Activated CD4-positive, alpha-beta T cell treated with anti-CD3 and anti-CD28 coated beads, Interleukin-2, amount 10 ng/mL, durations not matched to agents 7 days and 5 days (primary cell): ENCODE results near the gene MCTP2. TPM values are rescaled to one million over a fixed set of nuclear protein-coding genes. Genes with fewer than 3 reads are reported as not detected.

Experiments
- CTCF ChIA-PET: fragments of 350-600 bp; sonication (Branson Sonifier 250); formaldehyde crosslinking; loops from one replicate; lab custom pipeline; 2021; ENCODE audit warnings: antibody characterized with exemption; lab: Charles Lee
- POLR2A ChIA-PET: fragments of 350-600 bp; sonication (Branson Sonifier 250); formaldehyde crosslinking; loops from one replicate; lab custom pipeline; 2021; ENCODE audit warnings: antibody characterized with exemption; lab: Charles Lee
- DNase-seq: peaks from one replicate; pipeline ENCODE4 v3.0.0-alpha.2; 2020
- H3K27ac Mint-ChIP-seq: one replicate; pipeline ENCODE4 v1.8.0; 2021; ENCODE audit warnings: mild to moderate bottlenecking, moderate library complexity, mixed read lengths
- H3K27me3 Mint-ChIP-seq: one replicate; pipeline ENCODE4 v1.8.0; 2021; ENCODE audit warnings: mixed read lengths
- H3K36me3 Mint-ChIP-seq: one replicate; pipeline ENCODE4 v1.8.0; 2021; ENCODE audit warnings: low read depth, mixed read lengths
- H3K4me1 Mint-ChIP-seq: one replicate; pipeline ENCODE4 v1.8.0; 2021; ENCODE audit warnings: mixed read lengths
- H3K4me3 Mint-ChIP-seq: one replicate; pipeline ENCODE4 v1.8.0; 2021; ENCODE audit warnings: mild to moderate bottlenecking, moderate library complexity, mixed read lengths
- H3K9me3 Mint-ChIP-seq: one replicate; pipeline ENCODE4 v1.8.0; 2021; ENCODE audit warnings: mixed read lengths
- total RNA-seq, 2 experiments: library from RNA; stranded (reverse); gene quantifications; one replicate each; pipeline ENCODE4 v1.2.3, GENCODE V29; 2021

The MCTP2 gene
- total RNA-seq, 2 experiments from 2014 or later, result 17.0 to 17.2 TPM

GRCh38 chr15:94323076-94323475, 91.7 kb downstream of the MCTP2 start:
- H3K36me3 Mint-ChIP-seq, result peaks cover 21% of the 10 kb centered on the region
- POLR2A ChIA-PET, result no interaction called here

GRCh38 chr15:94324117-94324826, 92.9 kb downstream of the MCTP2 start:
- DNase-seq, result peak; percentile 69
- Mint-ChIP-seq H3K36me3 (peaks cover 16% of the 10 kb centered on the region), H3K4me1 (peaks cover 22% of the 10 kb centered on the region), H3K9me3 (no peaks in the 10 kb centered on the region), H3K4me3 (no peak overlapping the region), H3K27me3 (no peaks in the 10 kb centered on the region), H3K27ac (no peak overlapping the region)
- POLR2A ChIA-PET, result interaction anchor here (1.0 kb wide), 1 partner anchor 93 kb away, joined by 4 read pairs; the partner anchor contains the start of gene MCTP2
- CTCF ChIA-PET, result interaction anchor here (0.6 to 5.8 kb wide), 25 partner anchors 9 to 1872 kb away, joined by 3 to 59 read pairs (median 4); partner anchors contain the start of gene MCTP2

More at GRCh38 chr15:94323076-94323475, 91.7 kb downstream of the MCTP2 start:
- Mint-ChIP-seq H3K27ac (peak overlapping the region; percentile 28), H3K27me3 (no peaks in the 10 kb centered on the region), H3K4me3 (no peak overlapping the region), H3K9me3 (no peaks in the 10 kb centered on the region), H3K4me1 (peaks cover 22% of the 10 kb centered on the region)
- CTCF ChIA-PET, result interaction anchor here (1.0 to 5.8 kb wide), 12 partner anchors 10 to 176 kb away, joined by 3 to 59 read pairs (median 6); partner anchors contain the start of gene MCTP2
- no peak for DNase-seq

DNA sequence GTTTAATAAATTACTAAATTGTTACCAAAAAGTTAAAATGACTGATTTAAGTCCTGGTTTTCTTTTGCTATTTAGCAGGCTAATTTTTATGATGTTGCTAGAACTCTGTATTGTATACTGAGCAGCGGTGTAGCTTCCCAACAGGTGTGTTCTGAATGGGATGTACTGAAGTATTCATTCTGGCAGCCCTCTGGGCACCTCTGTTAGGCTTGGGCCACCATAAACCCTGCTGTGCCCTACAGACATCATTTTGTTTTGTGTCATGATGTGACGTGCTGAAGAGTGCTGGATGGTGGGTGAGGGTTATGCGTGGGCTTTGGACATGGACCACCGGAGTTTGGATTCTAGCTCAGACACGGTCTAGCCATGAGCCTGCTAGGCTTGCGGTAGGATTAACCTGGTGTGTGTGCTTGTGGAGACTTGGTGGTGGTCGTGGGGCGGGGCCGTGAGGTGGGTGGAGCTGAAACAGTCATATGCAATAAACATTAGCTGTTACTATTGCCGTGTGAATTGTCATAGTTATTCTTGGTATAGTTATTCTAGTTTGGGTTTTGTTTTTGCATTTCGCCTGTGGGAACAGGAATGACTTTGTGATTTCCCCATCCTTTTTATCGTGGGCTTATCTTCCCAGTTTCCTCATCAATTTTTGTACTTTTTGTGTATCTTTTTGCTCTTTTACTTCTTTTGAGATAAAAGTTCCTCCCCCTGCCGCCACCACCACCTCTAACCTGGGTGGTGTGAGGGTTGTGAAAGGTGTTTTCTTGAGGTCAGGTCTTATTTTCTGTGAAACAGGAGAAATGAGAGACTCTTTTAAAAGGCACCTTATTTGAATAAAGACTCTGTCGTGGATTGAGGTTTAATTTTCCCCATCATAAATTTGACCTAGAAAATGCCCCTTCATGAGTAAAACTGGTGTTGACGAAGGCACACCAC, 93.7 kb downstream of the MCTP2 start:
- no peak overlapping the region for H3K4me3 Mint-ChIP-seq
- no peaks in the 10 kb centered on the region for H3K27me3 Mint-ChIP-seq
- peaks cover 22% of the 10 kb centered on the region for H3K4me1 Mint-ChIP-seq
- no peak for DNase-seq
- no peaks in the 10 kb centered on the region for H3K9me3 Mint-ChIP-seq
- ChIA-PET POLR2A (interaction anchor here (1.0 kb wide), 1 partner anchor 94 kb away, joined by 4 read pairs; the partner anchor contains the start of gene MCTP2), CTCF (interaction anchor here (0.7 to 5.8 kb wide), 16 partner anchors 9 to 180 kb away, joined by 3 to 59 read pairs (median 5); partner anchors contain the start of gene MCTP2)
- H3K27ac Mint-ChIP-seq, result peak overlapping the region; percentile 23
- peaks cover 17% of the 10 kb centered on the region for H3K36me3 Mint-ChIP-seq

GRCh38 chr15:94327356-94327936, 96.1 kb downstream of the MCTP2 start:
- ChIA-PET POLR2A (no interaction called here), CTCF (interaction anchor here (5.8 kb wide), 1 partner anchor 163 kb away, joined by 59 read pairs; no protein-coding TSS in a partner anchor)
- H3K27ac Mint-ChIP-seq, result no peak overlapping the region
- peak; percentile 30 for DNase-seq
- peaks cover 22% of the 10 kb centered on the region for H3K4me1 Mint-ChIP-seq
- peaks cover 9% of the 10 kb centered on the region for H3K36me3 Mint-ChIP-seq
- no peak overlapping the region for H3K4me3 Mint-ChIP-seq
- H3K27me3 Mint-ChIP-seq, result no peaks in the 10 kb centered on the region
- no peaks in the 10 kb centered on the region for H3K9me3 Mint-ChIP-seq

DNA sequence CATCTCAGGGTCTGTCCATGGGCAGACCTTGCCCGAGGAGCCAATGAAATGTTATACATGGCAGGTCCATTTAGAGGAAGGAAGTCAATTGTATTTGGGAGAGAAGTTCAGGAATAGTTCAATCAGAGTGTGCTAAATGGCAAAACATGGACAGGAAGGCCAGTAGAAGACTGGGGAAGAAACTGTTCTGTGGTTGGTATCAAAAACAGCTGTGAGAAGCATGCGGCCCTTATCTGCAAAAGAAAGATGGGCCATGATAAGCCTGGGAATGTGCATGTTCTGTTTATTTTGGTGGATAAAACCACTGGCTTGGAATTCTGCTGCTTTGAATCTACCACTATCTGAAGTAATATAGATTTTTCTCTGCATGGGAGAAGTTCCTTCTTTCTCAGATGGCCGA, 100.4 kb downstream of the MCTP2 start:
- H3K27me3 Mint-ChIP-seq, result no peaks in the 10 kb centered on the region
- ChIA-PET CTCF (interaction anchor here (2.2 to 3.6 kb wide), 2 partner anchors 8 to 167 kb away, joined by 6 to 25 read pairs; no protein-coding TSS in a partner anchor), POLR2A (no interaction called here)
- no peak for DNase-seq
- peaks cover 2% of the 10 kb centered on the region for H3K36me3 Mint-ChIP-seq
- H3K27ac Mint-ChIP-seq, result no peak overlapping the region
- no peak overlapping the region for H3K4me3 Mint-ChIP-seq
- peaks cover 1% of the 10 kb centered on the region for H3K4me1 Mint-ChIP-seq
- no peaks in the 10 kb centered on the region for H3K9me3 Mint-ChIP-seq

DNA sequence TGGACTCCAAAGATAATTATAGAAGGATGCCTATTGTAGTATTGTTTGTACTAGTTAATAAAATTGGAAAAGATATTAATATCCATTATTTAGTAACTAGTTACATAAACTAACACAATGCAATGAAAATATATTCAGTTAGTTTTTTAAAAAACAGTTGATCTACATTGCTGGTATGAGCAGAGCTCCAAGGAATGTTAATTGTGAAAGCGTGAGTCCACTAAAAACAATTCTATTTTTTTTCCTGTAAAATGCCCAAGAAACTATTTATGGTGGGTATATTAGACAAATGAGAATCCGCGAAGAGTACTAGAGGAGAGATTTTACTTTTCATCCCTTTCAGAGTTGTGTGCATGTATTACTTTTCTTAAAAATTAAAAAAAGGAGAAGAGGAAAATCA, 104.3 kb downstream of the MCTP2 start:
- no peaks in the 10 kb centered on the region for H3K36me3 Mint-ChIP-seq
- H3K27ac Mint-ChIP-seq, result no peak overlapping the region
- CTCF ChIA-PET, result interaction anchor here (1.1 to 3.6 kb wide), 2 partner anchors 12 to 18 kb away, joined by 3 to 25 read pairs; no protein-coding TSS in a partner anchor
- H3K4me1 Mint-ChIP-seq, result no peaks in the 10 kb centered on the region
- no peak for DNase-seq
- H3K27me3 Mint-ChIP-seq, result no peaks in the 10 kb centered on the region
- POLR2A ChIA-PET, result no interaction called here
- no peak overlapping the region for H3K4me3 Mint-ChIP-seq
- H3K9me3 Mint-ChIP-seq, result no peaks in the 10 kb centered on the region

DNA sequence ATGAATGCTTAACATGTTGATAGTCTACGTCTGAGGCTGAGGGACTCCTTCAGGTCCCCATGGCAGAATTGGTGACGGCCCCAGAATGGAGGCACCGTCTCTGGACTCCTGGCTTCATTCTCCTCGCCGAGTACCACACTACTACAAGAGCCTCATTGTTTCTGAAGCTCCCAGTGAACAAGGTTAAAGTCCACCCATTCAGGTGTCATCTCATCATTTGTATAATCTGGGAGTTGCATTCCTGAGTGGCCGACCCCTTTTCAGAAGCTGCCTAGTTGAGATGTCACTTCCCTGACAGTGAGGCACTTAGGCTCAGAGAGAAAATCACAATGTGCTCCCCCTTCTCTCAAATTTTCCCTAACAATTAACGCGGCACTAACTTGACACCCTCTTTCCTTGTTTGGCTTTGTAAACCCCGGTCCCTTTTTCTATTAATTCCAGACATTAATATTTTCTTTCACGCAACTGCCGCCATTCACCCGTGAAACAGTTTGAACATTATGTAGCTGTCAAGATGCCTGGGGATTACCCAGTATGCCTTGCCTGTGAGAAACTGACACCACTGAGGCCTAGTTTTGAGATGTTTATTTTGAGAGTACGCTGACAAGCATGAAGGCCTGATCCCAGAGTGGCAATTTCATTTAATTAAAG, 105.6 kb downstream of the MCTP2 start:
- H3K9me3 Mint-ChIP-seq, result no peaks in the 10 kb centered on the region
- CTCF ChIA-PET, result no interaction called here
- no peak overlapping the region for H3K27ac Mint-ChIP-seq
- POLR2A ChIA-PET, result no interaction called here
- no peaks in the 10 kb centered on the region for H3K36me3 Mint-ChIP-seq
- H3K4me3 Mint-ChIP-seq, result no peak overlapping the region
- DNase-seq, result no peak
- H3K4me1 Mint-ChIP-seq, result no peaks in the 10 kb centered on the region
- no peaks in the 10 kb centered on the region for H3K27me3 Mint-ChIP-seq

- no peak overlapping the region for H3K27ac Mint-ChIP-seq
- DNase-seq, result no peak
- no peaks in the 10 kb centered on the region for H3K9me3 Mint-ChIP-seq
- POLR2A ChIA-PET, result no interaction called here
- H3K4me1 Mint-ChIP-seq, result no peaks in the 10 kb centered on the region
- H3K27me3 Mint-ChIP-seq, result no peaks in the 10 kb centered on the region
- CTCF ChIA-PET, result interaction anchor here (0.6 to 2.0 kb wide), 4 partner anchors 10 to 224 kb away, joined by 3 to 8 read pairs (median 4); no protein-coding TSS in a partner anchor
- no peak overlapping the region for H3K4me3 Mint-ChIP-seq
- H3K36me3 Mint-ChIP-seq, result no peaks in the 10 kb centered on the region
These were observed 107.0 kb downstream of the MCTP2 start for GRCh38 chr15:94338243-94338846.

DNA sequence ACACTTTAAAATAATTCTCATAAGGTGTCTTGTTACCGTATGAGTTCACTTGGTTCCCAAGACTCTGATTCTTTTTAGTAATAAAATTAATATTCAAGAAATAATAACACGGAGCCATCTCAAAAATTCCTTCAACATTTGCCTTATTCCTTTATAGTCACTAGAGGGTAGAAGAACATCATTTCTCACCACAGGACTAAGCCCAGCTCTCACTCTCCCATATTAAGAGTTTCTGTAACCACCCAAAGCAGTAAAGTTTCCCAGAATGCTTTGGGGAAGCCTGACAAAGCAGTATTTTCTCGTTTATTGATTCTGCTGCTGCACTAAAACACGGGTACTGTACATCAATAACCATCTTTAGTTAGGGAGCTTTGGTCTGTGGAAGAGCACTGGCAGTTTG, 114.9 kb downstream of the MCTP2 start:
- no peak overlapping the region for H3K4me3 Mint-ChIP-seq
- ChIA-PET POLR2A (no interaction called here), CTCF (interaction anchor here (1.0 kb wide), 1 partner anchor 22 kb away, joined by 3 read pairs; no protein-coding TSS in a partner anchor)
- peaks cover 2% of the 10 kb centered on the region for H3K4me1 Mint-ChIP-seq
- H3K27ac Mint-ChIP-seq, result no peak overlapping the region
- DNase-seq, result no peak
- no peaks in the 10 kb centered on the region for H3K9me3 Mint-ChIP-seq
- no peaks in the 10 kb centered on the region for H3K27me3 Mint-ChIP-seq
- peaks cover 4% of the 10 kb centered on the region for H3K36me3 Mint-ChIP-seq

DNA sequence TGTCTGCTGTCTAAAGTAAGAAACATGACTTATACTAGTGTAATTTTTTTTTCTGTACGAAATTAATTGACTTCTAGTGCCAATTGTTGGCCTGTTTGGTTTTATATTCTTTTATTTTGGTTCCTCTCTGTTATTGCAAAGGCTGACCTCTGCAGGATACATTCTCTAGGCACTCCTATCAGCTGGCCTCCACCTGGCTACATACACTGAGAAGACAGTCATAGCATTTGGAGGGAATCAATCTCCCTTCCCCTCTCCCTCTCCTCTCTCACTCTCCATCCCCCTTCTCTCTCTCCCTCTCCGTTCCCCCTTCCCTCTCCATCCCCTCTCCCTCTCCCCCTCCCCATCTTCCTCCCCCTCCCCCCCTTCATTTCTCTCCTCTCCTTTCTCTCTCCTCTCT, 116.7 kb downstream of the MCTP2 start:
- DNase-seq, result no peak
- ChIA-PET CTCF (no interaction called here), POLR2A (no interaction called here)
- H3K9me3 Mint-ChIP-seq, result no peaks in the 10 kb centered on the region
- no peak overlapping the region for H3K4me3 Mint-ChIP-seq
- peaks cover 2% of the 10 kb centered on the region for H3K4me1 Mint-ChIP-seq
- no peaks in the 10 kb centered on the region for H3K27me3 Mint-ChIP-seq
- peaks cover 4% of the 10 kb centered on the region for H3K36me3 Mint-ChIP-seq
- H3K27ac Mint-ChIP-seq, result no peak overlapping the region

GRCh38 chr15:94351031-94351535, 119.7 kb downstream of the MCTP2 start:
- peaks cover 2% of the 10 kb centered on the region for H3K4me1 Mint-ChIP-seq
- CTCF ChIA-PET, result no interaction called here
- POLR2A ChIA-PET, result no interaction called here
- no peaks in the 10 kb centered on the region for H3K9me3 Mint-ChIP-seq
- H3K27me3 Mint-ChIP-seq, result no peaks in the 10 kb centered on the region
- no peak overlapping the region for H3K27ac Mint-ChIP-seq
- DNase-seq, result no peak
- no peak overlapping the region for H3K4me3 Mint-ChIP-seq
- H3K36me3 Mint-ChIP-seq, result peaks cover 4% of the 10 kb centered on the region
